K562 (cell line): Measurements from ENCODE around the gene CSNK1D. TPM values are rescaled to one million over a fixed set of nuclear protein-coding genes. Genes with fewer than 3 reads are reported as not detected.
A peak's percentile ranks its signal among the peaks of the same experiment; 100 is the strongest.

ENCODE experiments used
- ESRRB ChIP-seq: fragments of 250-450 bp; sonication (Bioruptor Pico); IDR thresholded peaks from 2 replicates; pipeline ENCODE4 v1.5.0; 2020; ENCODE audit warnings: mild to moderate bottlenecking, moderate library complexity, borderline replicate concordance
- KLF1 ChIP-seq: fragments of 450-650 bp; IDR thresholded peaks from 2 replicates; pipeline ENCODE4 v1.6.1; 2016; ENCODE audit warnings: missing genetic modification characterization, missing compliant biosample characterization
- MAZ ChIP-seq, 2 experiments: fragments of 450-650 bp in 1 of 2; sonication (generic) in 1 of 2; formaldehyde crosslinking; IDR thresholded peaks in 1 of 2; conservative IDR thresholded peaks in 1 of 2; 2 replicates each; pipeline versions ENCODE4 v1.4.0 to v1.5.0; 2020; ENCODE audit warnings: mild to moderate bottlenecking in 1 of 2, missing genetic modification reagents in 1 of 2
- MTA3 ChIP-seq: fragments of 450-650 bp; formaldehyde crosslinking; IDR thresholded peaks from 2 replicates; pipeline ENCODE4 v1.6.1; 2017; ENCODE audit warnings: mild to moderate bottlenecking, borderline replicate concordance
- PCBP1 ChIP-seq: fragments of 200-400 bp; formaldehyde crosslinking; IDR thresholded peaks from 2 replicates; pipeline ENCODE4 v1.6.1; 2018; ENCODE audit warnings: mild to moderate bottlenecking, low read depth, low read length; ENCODE audit not compliant: poor library complexity, severe bottlenecking
- PHF8 ChIP-seq: fragments of 200-600 bp; sonication (generic); IDR thresholded peaks from 2 replicates; pipeline ENCODE4 v1.6.1; 2012; ENCODE audit warnings: mixed run types, mild to moderate bottlenecking, inconsistent platforms, low read length, moderate library complexity, borderline replicate concordance
- RBBP5 ChIP-seq: fragments of 200-600 bp; sonication (generic); IDR thresholded peaks from 2 replicates; pipeline ENCODE4 v1.6.1; 2012; ENCODE audit warnings: borderline replicate concordance, mild to moderate bottlenecking, low read length, control low read depth, inconsistent platforms; ENCODE audit not compliant: insufficient read depth, poor library complexity, severe bottlenecking
- RBFOX2 ChIP-seq: fragments of 200-400 bp; formaldehyde crosslinking; IDR thresholded peaks from 2 replicates; pipeline ENCODE4 v1.6.1; 2017; ENCODE audit warnings: low read depth, mild to moderate bottlenecking, low read length, moderate library complexity
- SIN3A ChIP-seq, 2 experiments: fragments of 150-350 bp in 1 of 2; IDR thresholded peaks; 2 replicates each; pipeline ENCODE4 v1.6.1; 2011 to 2016; ENCODE audit warnings: borderline replicate concordance in 2 of 2, low read depth in 2 of 2, low read length in 2 of 2, mild to moderate bottlenecking in 2 of 2, moderate library complexity in 2 of 2; ENCODE audit not compliant: control insufficient read depth in 1 of 2
- U2AF2 ChIP-seq: fragments of 200-400 bp; formaldehyde crosslinking; optimal IDR thresholded peaks from 2 replicates; pipeline ENCODE3; 2017; ENCODE audit warnings: low read depth, mild to moderate bottlenecking, low read length
- ZBTB1 ChIP-seq: sonication (generic); formaldehyde crosslinking; IDR thresholded peaks from 2 replicates; pipeline ENCODE4 v1.8.1; 2023; ENCODE audit warnings: missing genetic modification reagents, low read depth, mild to moderate bottlenecking, borderline replicate concordance
- ZFP30 ChIP-seq: fragments of 250-450 bp; sonication (Bioruptor Pico); IDR thresholded peaks from 2 replicates; pipeline ENCODE4 v1.8.0; 2022; ENCODE audit warnings: moderate library complexity, mild to moderate bottlenecking, inconsistent platforms, borderline replicate concordance
- ZFP36 ChIP-seq: fragments of 150-350 bp; IDR thresholded peaks from 2 replicates; pipeline ENCODE4 v1.6.1; 2018; ENCODE audit warnings: low read length, low read depth; ENCODE audit not compliant: partially characterized antibody
- ZNF217 ChIP-seq: sonication (generic); formaldehyde crosslinking; IDR thresholded peaks from 2 replicates; pipeline ENCODE4 v1.8.0; 2022; ENCODE audit warnings: mild to moderate bottlenecking, missing genetic modification reagents
- ZNF324 ChIP-seq: fragments of 250-450 bp; sonication (Bioruptor Pico); IDR thresholded peaks from 2 replicates; pipeline ENCODE4 v1.4.0; 2020; ENCODE audit warnings: mild to moderate bottlenecking
- ZNF41 ChIP-seq: fragments of 250-450 bp; sonication (Bioruptor Pico); conservative IDR thresholded peaks from 2 replicates; pipeline ENCODE4 v1.4.0; 2020; ENCODE audit warnings: mild to moderate bottlenecking
- ZNF668 ChIP-seq: fragments of 250-450 bp; sonication (Bioruptor Pico); IDR thresholded peaks from 2 replicates; pipeline ENCODE4 v1.8.0; 2022; ENCODE audit warnings: mild to moderate bottlenecking, inconsistent platforms
- ZNF766 ChIP-seq: fragments of 200-800 bp; sonication (Bioruptor generic); conservative IDR thresholded peaks from 2 replicates; pipeline ENCODE4 v1.6.1; 2016; ENCODE audit warnings: missing genetic modification characterization, missing compliant biosample characterization
- polyA plus RNA-seq, 8 experiments: library from polyadenylated mRNA; depleted of rRNA in 4 of 8; stranded (reverse) in 5 of 8; unstranded in 3 of 8; fragments of >200 nt; fragmentation: Nextera tagmentation in 2 of 8; fragmentation: Illumina TruSeq in 1 of 8; extraction: Ambion mirVana in 2 of 8; extraction: Trizol in 1 of 8; gene quantifications; 2 replicates each; pipeline versions ENCODE4 v1.2.1 to v1.2.3, GENCODE V29; 2011 to 2014; ENCODE audit warnings: inconsistent platforms in 1 of 8, missing spikeins in 1 of 8
- total RNA-seq, 7 experiments: library from RNA; depleted of rRNA in 6 of 7; stranded (reverse); fragments of >200 nt in 6 of 7; fragmentation: Illumina TruSeq in 2 of 7; extraction: Trizol in 2 of 7; gene quantifications; 2 replicates each; pipeline versions ENCODE4 v1.2.1 to v1.2.3, GENCODE V29; 2011 to 2021; ENCODE audit warnings: low replicate concordance in 1 of 7
- TF ChIP-seq, protein P1 (sequence below), 2 experiments: fragments of 200-800 bp in 1 of 2; sonication (Bioruptor generic) in 1 of 2; sonication (generic) in 1 of 2; formaldehyde crosslinking in 1 of 2; IDR thresholded peaks in 1 of 2; conservative IDR thresholded peaks in 1 of 2; 2 replicates each; pipeline versions ENCODE4 v1.5.0 to v1.6.1; 2016 to 2020; ENCODE audit warnings: missing compliant biosample characterization in 1 of 2, missing genetic modification characterization in 1 of 2, missing genetic modification reagents in 1 of 2
- TF ChIP-seq, protein P2 (sequence below): fragments of 250-450 bp; sonication (Bioruptor Pico); IDR thresholded peaks from 2 replicates; pipeline ENCODE4 v1.5.0; 2020; ENCODE audit warnings: mild to moderate bottlenecking
- TF ChIP-seq, protein P3 (sequence below): fragments of 450-650 bp; formaldehyde crosslinking; IDR thresholded peaks from 2 replicates; pipeline ENCODE4 v1.4.0; 2022; ENCODE audit warnings: mild to moderate bottlenecking, moderate library complexity

Gene CSNK1D
- total and polyA plus RNA-seq, 9 of the 15 experiments (the other 6 are each of a cell fraction or from before 2014, with no cell fraction given): 6.5 to 133 (median 41.3) TPM

DNA sequence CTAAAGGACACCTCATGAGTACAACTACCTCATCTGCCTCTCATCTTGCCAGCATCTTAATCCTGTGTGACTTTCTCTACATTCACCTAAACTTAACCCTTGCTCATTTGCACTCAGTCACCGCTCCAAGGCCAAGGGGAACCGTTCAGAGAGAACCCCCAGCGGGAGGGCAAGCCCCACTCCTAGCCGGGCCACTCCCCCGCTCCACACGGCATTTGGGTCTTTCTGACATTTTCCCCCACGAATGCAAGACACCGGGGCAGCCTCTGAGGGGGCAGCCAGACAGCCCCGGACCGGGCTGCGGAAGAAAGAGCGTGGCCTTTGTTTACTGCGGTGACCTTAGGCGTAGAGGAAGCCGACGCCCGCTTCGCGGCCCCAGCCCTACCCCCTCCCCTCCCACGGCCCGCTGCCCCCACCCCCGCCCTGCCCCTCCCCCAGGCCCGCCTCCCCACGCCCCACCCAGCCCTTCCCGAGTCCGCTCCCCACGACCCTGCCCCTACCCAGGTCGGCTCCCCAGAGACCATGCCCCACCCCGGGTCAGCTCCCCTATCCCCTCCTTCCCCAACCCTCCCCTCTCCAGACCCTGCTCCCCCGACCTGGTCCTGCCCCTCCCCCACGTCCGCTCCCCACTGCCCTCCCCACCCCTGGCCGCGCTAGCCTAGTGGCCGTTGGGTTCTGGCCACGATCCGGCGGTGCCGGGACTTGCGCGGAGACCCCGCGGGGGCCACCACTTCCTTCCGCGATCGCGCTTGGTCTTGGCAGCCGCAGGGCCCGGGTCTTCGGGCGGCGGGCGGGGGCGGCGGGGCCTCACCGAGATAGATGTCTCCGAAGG lies 789 bp downstream of the CSNK1D start (continued):
- TF ChIP-seq PHF8: no peak
- no peak for TF ChIP-seq ZNF41 (CRISPR knock-in tag)
- TF ChIP-seq, protein P1, sequence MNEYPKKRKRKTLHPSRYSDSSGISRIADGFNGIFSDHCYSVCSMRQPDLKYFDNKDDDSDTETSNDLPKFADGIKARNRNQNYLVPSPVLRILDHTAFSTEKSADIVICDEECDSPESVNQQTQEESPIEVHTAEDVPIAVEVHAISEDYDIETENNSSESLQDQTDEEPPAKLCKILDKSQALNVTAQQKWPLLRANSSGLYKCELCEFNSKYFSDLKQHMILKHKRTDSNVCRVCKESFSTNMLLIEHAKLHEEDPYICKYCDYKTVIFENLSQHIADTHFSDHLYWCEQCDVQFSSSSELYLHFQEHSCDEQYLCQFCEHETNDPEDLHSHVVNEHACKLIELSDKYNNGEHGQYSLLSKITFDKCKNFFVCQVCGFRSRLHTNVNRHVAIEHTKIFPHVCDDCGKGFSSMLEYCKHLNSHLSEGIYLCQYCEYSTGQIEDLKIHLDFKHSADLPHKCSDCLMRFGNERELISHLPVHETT (CRISPR knock-in tag; conservative IDR thresholded peaks at IDR 0.05 in 1 of 2, IDR thresholded peaks at IDR 0.05 in 1 of 2): 0 out of 4 replicates have a peak, but pooled peaks of 1 of the 2 experiments have one; percentile 0
- TF ChIP-seq KLF1 (tag): no peak
- TF ChIP-seq ZNF668 (CRISPR knock-in tag): no peak
- TF ChIP-seq, protein P2, sequence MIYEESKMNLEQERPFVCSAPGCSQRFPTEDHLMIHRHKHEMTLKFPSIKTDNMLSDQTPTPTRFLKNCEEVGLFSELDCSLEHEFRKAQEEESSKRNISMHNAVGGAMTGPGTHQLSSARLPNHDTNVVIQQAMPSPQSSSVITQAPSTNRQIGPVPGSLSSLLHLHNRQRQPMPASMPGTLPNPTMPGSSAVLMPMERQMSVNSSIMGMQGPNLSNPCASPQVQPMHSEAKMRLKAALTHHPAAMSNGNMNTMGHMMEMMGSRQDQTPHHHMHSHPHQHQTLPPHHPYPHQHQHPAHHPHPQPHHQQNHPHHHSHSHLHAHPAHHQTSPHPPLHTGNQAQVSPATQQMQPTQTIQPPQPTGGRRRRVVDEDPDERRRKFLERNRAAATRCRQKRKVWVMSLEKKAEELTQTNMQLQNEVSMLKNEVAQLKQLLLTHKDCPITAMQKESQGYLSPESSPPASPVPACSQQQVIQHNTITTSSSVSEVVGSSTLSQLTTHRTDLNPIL (CRISPR knock-in tag): no peak
- no peak for TF ChIP-seq ZFP36
- TF ChIP-seq PCBP1: peak; percentile 88
- no peak for TF ChIP-seq ZFP30 (CRISPR knock-in tag)
- TF ChIP-seq, protein P3, sequence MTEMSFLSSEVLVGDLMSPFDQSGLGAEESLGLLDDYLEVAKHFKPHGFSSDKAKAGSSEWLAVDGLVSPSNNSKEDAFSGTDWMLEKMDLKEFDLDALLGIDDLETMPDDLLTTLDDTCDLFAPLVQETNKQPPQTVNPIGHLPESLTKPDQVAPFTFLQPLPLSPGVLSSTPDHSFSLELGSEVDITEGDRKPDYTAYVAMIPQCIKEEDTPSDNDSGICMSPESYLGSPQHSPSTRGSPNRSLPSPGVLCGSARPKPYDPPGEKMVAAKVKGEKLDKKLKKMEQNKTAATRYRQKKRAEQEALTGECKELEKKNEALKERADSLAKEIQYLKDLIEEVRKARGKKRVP (CRISPR knock-in tag): peak; percentile 55
- TF ChIP-seq RBBP5: no peak
- 0 out of 2 replicates have a peak, but pooled peaks have one; percentile 17 for TF ChIP-seq ZNF324 (CRISPR knock-in tag)
- no peak for TF ChIP-seq U2AF2
- TF ChIP-seq ZNF217 (CRISPR knock-in tag): no peak
- TF ChIP-seq RBFOX2: peak; percentile 51; the same call in 1 of the 2 replicates
- TF ChIP-seq ZBTB1 (CRISPR knock-in tag): no peak
- TF ChIP-seq SIN3A (IDR thresholded peaks at IDR 0.05; ENCODE audit: borderline replicate concordance in 2 of 2, control insufficient read depth in 1 of 2, low read depth in 2 of 2, low read length in 2 of 2): peak in 1 of 2 experiments; percentile 78; a peak in 1 of 4 replicates
- 0 out of 2 replicates have a peak, but pooled peaks have one; percentile 59 for TF ChIP-seq ZNF766 (CRISPR knock-in tag)
- TF ChIP-seq ESRRB: no peak
- no peak for TF ChIP-seq MTA3
- peak; percentile 26 to 32; a peak in 1 of 4 replicates for TF ChIP-seq MAZ (CRISPR knock-in tag; conservative IDR thresholded peaks at IDR 0.05 in 1 of 2, IDR thresholded peaks at IDR 0.05 in 1 of 2)
